HTR-8/SVneo (cell line): ENCODE data around the gene B3GNT9.

Experiments
- DNase-seq: peaks from one replicate; pipeline ENCODE4 v3.0.0; 2011; ENCODE audit warnings: low spot score, mixed read lengths; ENCODE audit not compliant: insufficient read length
- FAIRE-seq: peaks from 2 replicates; lab custom pipeline; 2011; peaks lifted over from hg19 to GRCh38; lab: Jason Lieb, UNC

Gene B3GNT9

DNA sequence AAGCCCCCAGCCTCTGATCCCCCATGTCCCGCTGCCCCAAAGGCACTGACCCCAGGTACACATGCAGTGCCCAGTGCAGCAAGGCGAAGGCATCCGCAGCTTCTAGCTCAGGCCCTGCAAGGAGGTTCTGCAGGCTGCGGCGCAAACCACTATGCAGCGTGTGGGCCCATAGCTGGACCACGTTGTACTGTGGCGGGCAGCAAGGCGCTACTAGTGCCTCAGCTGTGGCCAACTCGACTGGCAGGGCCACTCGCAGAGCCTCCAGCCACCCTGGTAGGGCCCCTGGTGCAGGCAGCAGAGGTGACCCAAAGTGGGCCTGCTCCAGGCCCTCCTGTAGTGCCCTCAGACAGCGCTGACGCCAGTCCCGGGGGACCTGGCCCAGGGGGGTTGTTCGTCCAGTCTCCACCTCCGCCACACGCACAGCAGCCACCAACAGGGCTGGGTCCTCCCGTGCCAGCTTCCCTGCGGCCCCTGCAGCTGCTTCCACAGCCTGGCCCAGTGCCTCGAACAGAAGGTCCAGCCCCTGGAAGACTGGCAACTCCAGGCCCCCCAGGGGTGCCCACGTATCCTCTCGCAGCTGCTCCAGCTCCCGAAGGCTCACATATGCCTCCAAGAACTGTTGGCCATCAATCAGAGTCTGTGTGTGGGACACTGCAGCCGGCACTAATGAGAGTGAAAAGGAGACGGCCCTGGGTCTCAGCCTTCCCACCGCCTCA, 36.5 kb upstream of the B3GNT9 start:
- FAIRE-seq (no peak), DNase-seq (no peak)

DNA sequence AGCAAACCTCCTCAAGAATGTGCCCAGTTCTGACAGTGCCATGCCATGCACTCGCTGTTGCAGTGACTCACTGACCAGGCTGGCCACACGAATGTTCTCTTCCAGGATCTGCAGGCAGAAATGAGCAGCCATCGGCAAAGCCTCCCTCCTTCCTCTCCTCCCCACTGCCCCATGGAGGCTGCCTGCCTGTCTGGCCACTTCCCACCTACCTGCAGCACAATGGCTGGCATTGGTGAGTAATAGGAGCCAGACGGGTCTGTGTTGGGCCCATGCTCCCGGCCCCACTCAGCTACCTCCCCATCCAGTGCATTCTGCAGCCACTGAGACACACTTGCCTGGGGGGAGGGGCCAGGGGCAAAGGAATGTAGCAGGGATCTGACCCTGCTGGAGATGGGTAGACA, 35.8 kb upstream of the B3GNT9 start:
- DNase-seq (no peak), FAIRE-seq (peak; percentile 84)

DNA sequence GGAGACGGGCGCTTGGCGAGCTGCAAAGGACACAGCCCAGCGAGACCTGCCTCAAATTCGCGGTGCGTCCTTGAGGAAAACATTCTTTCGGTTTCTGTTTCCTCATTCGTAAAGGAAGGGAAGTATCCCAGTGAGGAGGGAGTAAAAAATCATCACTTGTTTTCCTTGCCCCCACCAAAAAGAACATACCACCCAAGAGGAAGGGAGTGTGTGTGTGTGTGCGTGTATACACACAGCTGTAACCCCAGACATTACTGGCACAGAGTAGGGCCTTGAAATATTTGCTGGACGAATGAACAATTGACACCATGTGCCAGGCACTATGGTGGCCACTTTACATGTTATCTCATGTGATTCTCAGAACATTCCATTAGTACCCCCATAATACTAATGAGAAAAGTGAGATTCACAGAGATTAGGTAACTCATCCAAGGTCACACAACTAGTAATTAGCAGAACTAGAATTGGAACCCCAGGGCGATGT, 34.9 kb upstream of the B3GNT9 start:
- FAIRE-seq (no peak), DNase-seq (no peak)

DNA sequence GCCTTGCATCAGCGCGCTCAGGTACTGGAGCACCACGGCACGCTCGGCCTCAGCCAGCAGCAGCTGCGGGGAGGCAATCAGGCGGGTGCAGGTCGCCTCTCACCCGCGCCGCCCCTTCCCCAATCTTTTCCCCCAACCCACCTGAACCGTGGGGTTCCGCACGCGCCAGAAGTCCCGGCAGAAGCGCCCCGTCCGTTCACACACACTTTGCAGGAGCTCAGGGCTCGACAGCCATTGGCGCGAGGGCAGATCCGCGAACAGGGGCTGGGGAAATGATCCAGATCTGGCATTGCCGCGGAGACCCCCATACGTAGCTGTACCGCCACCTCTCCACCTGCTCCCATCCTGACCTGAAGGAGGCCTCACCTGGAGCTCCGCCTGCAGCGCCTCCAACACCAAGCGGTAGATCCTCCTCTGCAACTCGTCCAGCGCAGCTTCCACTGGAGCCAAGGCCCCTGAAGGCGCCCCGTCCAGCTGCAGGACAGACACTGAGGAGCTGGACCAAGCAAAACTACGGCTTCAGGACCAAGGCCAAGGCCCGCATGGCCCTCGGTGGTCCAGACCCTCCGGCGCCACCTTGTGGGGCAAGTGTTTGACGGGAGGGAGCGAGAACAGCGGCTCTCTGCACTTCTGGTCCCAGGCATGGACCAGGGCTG, 34.3 kb upstream of the B3GNT9 start:
- DNase-seq = peak; percentile 79
- peak; percentile 98 for FAIRE-seq

DNA sequence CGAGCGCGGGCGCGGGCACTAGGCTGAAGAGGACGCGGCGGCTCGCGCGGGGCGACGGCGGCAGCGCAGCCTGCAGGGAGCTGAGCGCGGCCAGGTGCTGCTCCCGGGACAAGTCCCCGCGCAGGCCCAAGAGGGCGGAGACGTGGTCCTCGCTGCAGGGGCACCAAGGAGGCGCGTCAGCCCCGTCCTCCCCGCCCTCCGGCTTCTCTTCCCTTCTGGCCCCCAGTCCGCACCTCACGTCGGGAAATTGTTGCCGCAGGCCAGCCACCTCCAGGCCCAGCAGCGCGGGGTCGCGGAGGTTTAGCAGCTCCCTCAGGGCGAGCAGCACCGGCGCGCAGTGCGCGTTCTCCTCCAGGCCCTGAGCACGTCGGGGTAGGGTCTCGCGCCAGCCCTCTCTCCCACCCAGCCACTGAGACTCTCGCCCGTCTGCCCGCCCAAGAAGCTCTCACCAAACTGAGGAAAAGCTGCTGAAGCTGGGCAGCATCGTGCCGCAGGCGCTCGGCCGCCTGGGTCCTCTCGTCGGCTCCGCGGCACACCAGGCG, 33.7 kb upstream of the B3GNT9 start:
- no peak for FAIRE-seq
- DNase-seq = no peak

DNA sequence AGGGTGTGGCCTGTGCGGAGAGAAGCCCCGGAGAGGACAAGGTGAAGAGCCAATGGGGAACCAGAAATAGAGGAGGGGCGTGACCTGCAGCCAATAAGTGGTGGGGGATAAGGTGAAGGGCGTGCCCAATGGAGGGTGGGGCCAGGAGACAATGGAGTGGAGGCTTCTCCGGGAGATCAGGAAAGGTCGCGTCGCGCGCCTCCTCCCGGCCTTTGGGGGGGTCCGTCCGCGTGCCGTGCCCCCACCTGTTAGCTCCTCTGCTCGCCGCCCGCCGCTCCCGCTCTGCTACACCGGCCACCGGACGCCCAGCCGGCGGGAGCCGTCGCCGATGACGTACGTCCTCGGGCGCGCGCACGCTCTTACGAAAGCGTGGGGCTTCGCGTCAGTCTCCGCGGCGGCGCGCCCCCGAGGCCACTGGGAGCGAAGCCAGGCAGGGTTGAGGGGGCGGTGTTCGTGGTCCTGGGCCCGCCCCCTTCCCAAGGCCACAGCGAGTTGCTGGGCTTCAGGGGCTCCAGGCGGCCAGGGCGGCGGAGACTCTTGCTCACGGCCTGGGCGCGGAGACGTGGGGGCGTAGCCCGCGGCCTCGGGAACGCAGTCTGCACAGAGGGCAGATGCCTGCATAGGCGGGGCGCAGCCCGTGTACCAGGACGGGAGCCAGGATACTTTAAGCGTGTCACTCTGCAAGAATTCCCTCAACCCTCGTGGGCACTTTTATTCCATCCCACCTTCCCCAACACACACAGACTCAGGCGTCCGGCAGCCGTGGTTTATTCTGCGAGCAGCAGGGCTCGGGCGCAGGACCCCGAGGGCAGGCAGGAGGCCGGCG, 33.0 kb upstream of the B3GNT9 start, which contains the start of gene MATCAP1:
Gene MATCAP1 (minus strand): TSS at position 337 of the 826 bp plus-strand sequence. CDS start 3,353 bp downstream, outside the sequence.
- DNase-seq = peak; percentile 99
- peak; percentile 99 for FAIRE-seq

DNA sequence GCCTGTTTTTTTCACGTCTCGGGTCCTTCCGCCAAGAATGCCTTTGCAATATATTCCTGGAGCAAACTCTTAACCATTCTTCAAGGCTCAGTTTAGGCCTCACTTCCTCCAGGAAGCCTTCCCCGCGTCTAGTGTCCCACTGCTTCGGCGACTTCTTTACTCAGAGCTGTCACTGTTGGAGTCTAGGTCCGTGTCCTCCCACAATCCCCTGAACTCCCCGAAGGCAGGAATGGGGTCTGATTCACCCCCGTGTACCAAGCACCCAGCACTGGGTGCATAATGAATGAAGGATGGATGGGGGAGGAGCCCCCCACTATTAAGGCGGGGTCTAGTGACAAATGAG, 32.5 kb upstream of the B3GNT9 start:
- DNase-seq (no peak), FAIRE-seq (no peak)

DNA sequence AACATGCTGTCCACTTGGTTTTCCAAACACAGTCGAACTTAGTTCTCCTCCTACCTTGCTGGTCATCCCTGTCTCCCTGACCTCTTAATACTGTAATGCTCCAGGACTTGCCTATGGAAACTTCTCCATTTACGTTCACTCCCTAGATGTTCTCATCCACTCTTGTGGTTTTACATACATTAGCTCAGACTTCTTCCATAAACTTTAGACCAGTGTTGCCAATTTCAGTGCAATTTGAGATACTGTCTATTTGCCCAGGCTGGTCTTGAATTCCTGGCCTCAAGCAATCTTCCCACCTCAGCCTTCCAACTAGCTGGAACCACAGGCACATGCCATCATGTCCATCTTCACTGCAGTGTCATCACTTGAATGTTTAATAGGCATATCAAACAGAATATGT, 31.5 kb upstream of the B3GNT9 start:
- FAIRE-seq (peak; percentile 26), DNase-seq (no peak)

DNA sequence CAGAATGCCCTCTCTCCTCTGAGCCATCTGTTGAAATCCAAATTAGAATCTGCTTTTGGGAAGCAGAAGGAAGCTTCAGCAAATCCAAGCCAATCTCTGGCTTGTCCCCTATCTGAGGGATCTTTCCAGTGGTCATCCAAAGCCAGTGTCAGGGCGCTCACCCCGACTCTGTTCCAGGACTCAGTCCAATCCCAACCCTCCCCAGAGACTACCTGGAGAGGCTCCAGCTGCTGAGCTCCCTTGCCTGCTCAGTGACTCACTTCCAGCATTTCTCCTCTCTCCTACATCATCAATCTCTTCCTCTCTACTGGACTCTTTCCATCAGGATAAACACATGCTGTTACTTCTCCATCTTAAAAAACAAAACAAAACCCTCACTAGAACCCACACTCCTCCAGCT, 30.5 kb upstream of the B3GNT9 start:
- no peak for DNase-seq
- no peak for FAIRE-seq

DNA sequence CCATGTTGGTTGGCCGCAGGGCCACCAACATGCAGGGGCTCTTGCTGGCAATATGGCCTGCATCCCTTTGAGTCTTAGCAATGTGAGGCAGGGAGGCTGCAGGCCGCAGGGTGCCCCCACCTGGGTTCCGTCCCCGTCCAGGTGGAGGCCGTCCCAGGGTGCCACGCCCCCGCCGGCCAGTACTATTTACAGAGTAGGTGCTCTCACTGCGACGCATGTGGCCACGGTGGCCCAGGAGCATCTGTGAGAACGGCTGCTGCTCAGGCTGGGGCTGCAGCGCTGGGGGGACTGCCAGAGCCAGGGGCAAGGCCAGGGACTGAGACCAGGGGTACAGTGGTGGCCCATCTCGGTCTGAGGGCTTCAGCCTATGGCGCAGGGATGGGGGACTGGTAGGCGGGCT, 29.4 kb upstream of the B3GNT9 start:
- FAIRE-seq (peak; percentile 28), DNase-seq (no peak)

DNA sequence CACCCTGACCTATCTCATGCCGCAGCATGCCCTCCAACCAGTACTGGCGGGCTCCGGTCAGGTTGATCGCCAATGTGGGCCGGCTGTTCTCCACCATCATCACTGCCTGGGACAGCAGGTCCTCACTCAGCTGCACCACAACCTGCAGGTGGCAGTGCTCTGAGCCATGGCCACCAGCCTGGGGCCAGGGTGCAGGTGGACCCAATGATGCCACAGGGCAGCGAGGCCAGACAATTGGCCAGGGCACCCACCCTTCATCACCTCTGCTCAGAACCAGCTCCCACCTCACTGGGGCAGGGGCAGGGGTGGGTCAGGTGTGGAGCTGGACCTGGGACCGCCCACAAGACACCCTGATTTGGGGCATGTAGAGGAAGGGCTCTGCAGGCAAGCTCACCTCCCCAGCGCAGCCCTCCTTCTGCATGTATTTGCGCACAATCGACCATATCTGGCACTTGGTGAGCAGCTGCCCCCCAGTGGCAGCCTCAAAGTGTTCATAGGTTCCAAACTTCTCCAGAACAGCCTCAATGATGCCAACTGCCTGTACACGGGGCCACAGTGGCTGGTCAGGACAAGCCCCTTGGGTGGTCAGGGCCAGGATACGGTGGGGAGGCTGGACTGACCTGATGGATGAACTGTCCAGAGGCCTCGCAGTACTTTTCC, 28.8 kb upstream of the B3GNT9 start:
- FAIRE-seq (no peak), DNase-seq (no peak)

DNA sequence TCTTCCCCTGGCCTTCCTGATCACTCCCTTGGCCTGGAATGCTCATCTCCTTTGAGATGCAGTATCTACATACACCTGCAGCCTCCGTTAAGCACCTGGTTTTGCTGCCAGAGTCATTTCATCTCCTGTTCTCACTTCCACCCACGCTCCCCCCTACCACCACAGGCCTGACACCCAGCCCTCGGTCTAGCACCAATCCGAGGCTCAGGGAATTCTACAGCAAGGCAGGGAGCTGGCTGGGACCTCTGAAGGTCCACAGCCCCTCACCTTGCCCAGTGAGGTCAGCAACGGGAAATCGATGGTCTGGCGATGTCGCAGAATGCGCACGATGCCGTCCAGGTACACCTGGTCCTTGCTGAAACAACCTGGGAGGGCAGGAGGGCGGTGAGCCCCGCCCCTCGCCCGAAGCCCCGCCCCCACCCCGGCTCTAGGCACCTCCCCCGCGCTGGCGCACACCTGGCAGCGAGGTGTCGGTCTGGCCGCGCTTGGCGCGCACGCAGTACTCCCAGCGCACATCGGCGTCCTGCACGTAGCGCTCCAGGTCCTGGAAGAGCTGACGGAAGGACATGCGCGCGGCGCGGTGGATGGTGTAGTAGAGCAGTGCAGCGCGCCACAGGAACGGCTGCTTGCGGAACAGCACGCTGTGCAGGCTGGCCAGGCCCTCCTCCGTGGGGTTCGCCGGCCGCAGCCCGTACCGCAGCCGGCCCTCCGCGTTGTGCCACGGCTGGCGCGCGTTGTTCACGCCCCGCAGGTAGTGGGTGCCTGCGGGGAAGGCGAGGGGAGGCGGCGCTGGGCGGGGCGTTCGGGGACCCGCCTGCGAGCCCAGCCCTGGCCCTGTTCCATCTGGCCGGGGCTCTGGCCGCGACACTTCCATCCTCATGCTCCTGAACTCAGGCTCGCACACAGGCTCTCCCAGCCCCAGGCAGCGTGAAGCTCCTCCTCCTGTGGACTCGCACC, 27.2 kb upstream of the B3GNT9 start:
- FAIRE-seq = peak; percentile 67
- no peak for DNase-seq

DNA sequence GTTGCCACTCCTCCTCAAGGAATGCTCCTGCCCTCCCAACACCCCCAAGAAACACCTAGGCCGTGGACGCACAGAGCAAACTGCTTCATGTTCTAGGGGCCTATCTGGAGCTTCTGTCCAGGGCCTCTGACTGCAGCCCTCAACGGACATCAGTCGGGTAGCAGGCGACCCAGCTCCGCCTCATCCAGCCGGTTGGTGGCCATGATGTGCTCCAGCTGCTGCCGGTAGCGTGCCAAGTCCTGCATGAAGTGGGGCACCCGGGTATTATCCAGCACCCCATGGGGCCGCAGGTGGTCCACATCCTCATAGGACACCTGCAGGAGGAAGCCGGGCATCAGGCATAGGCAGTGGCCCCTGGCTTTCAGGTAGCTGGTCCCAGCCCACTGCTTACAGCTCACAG, 25.9 kb upstream of the B3GNT9 start:
- FAIRE-seq (no peak), DNase-seq (no peak)

DNA sequence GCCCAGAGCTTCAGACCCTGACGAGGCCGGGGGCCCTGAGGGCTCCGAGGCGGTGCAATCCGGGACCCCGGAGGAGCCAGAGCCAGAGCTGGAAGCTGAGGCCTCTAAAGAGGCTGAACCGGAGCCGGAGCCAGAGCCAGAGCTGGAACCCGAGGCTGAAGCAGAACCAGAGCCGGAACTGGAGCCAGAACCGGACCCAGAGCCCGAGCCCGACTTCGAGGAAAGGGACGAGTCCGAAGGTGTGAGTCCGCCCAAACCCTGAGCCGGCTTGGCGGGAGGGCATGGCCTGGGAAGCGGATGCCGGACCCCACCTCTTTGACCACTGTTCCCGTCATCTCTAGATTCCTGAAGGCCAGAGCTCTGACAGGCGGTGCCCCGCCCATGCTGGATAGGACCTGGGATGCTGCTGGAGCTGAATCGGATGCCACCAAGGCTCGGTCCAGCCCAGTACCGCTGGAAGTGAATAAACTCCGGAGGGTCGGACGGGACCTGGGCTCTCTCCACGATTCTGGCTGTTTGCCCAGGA, 24.0 kb upstream of the B3GNT9 start:
- DNase-seq (no peak), FAIRE-seq (no peak)

DNA sequence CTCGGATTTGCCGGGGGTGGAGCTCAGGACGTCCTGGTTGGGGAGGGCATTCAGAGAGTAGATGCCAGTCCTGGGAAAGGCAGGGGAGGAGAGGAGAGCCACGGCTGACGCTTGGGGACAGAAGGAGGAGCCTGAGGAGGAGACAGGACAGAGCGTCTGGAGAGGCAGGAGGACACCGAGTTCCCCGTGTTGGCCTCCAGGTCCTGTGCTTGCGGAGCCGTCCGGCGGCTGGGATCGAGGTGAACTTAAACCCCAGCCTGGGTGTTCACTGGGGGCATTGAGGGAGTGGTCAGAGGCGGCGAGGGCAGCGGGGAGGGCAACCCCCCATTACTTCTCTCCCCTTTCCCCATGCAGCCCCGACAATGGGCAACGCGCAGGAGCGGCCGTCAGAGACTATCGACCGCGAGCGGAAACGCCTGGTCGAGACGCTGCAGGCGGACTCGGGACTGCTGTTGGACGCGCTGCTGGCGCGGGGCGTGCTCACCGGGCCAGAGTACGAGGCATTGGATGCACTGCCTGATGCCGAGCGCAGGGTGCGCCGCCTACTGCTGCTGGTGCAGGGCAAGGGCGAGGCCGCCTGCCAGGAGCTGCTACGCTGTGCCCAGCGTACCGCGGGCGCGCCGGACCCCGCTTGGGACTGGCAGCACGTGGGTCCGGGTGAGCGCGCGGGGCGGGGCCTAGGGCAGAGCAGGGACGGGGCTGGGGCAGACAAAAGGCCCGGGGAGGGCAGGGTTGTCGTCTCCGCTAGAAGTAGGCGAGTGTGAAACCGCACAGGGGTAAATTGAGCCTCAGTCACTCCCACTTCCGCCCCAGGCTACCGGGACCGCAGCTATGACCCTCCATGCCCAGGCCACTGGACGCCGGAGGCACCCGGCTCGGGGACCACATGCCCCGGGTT, 23.3 kb upstream of the B3GNT9 start:
- DNase-seq (peak; percentile 73), FAIRE-seq (peak; percentile 96)

DNA sequence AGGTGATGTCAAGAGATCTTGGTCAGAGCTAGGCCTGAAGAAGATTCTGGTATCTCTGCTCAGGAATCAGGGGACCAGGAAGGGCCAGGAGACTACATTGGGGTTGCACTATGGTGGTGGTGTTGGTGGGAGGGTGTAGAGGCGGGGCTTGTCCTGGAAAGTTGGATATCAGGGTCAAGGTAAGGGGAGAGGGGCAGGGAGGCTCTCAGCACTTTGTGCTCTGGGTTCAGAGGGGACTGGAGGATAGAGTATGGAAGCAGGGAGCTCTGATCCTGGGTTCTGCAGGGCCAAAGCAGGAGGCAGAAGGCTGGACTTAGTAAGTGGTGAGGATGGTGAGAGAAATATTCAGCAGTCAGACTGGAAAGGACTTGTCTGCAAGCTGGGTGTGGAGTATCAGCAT, 22.5 kb upstream of the B3GNT9 start:
- FAIRE-seq (no peak), DNase-seq (no peak)

DNA sequence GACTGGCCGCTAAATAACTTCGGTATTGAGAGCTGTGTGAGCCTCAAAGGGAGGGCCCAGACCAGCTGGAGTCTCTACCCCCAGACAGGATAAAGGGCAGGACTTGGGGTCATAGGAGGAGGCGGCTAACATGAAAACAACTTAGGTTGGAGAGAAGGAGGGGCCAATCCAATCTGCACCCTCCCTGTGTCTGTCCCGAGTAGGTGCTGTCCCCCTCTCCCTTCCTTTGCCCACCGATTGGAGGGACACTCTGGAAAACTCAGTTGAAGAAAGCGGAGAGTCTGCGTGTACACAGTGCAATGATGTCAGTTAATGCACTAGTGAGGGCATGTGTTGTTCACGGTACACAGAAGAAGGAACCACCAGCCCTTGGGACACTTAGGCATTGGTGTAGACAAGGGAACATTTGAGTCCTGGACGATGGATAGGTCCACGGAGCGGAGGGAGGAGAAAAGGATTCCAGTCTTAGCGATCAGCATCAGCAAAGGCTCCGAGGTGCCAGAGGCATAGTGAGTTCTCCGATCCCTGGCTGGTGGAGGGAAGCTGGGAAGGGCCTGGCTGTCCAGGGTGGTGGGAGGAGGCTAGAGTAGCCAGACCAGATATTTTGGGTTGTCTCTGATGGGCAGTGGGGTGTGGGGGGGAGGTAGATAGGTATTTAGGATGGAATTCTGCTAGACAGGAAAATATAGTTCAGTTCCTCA, 20.3 kb upstream of the B3GNT9 start:
- FAIRE-seq (no peak), DNase-seq (no peak)
